ENCODE data around the gene HLA-DOA. TPM values are rescaled to one million over a fixed set of nuclear protein-coding genes. Genes with fewer than 3 reads are reported as not detected.

The HLA-DOA gene
- total and polyA plus RNA-seq, 9 donors, result 1.1 to 25.3 (median 6.4) TPM

- peak overlapping the region; percentile 88 for H3K4me3 ChIP-seq
- 0% methylated on average over 64 to 70 of the region's 70 CpGs for WGBS, 3 donors
- DNase-seq, result peak in 2 of 5 donors; percentile 34 to 69
- peaks cover 3% of the 10 kb centered on the region for H3K4me1 ChIP-seq (ENCODE audit: insufficient read depth)
- H3K36me3 ChIP-seq, result no peaks in the 10 kb centered on the region
- H3K27ac ChIP-seq, result peak overlapping the region; percentile 89 to 95
- TF ChIP-seq POLR2A (IDR thresholded peaks at IDR 0.05), result no peak
- TF ChIP-seq EP300 (IDR thresholded peaks at IDR 0.05), result no peak
- peak in 1 of 3 donors; percentile 4 for TF ChIP-seq CTCF (IDR thresholded peaks at IDR 0.05)
- intact Hi-C loops (cut with DNase I), result loop anchor here in 1 of 4 donors (10.0 kb wide), 1 partner anchor 778 kb away; the partner anchor contains the start of genes GPSM3 and PBX2
- H3K27me3 ChIP-seq, result no peaks in the 10 kb centered on the region
- no peaks in the 10 kb centered on the region for H3K9me3 ChIP-seq
Measured at GRCh38 chr6:32972353-32973143, 36.8 kb downstream of the HLA-DOA start.

DNA sequence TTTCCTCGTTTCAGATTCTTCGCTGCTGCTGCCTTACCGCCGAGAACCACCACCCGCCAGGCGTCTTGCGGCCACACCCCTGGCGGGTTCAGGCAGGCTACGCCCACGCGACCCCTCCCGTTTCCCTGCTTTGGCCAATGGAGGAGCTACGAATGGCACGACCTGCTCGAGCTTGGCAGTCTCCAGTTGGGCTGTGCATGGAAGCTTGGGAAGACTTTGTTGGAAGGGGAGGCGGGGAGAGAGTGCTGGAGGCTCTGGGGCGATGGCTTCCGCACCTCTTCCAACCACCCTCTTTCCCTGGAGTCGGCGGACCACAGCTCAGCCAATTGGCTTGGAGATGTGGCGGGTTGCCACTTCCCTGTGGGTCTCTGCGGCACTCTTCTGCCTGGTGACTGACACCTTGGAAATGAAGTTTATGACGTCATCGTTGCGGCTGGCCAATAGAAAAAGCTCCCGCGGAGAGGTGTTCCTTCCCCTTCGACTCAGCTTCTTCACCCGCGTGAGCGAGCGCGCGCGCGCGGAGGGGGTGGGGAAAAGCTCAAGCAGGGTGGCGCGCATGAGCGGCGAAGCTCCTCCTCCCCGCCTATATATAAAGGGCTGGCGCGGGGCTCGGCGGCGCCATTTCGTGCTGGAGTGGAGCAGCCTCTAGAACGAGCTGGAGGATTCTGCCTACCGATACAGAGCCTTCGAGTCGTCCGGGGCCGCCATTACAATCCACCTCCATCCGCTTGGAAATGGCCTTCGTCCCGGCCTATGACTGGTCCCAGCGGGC is 37.6 kb downstream of the HLA-DOA start:
- H3K4me3 ChIP-seq, result peak overlapping the region; percentile 88
- 1% methylated on average over 43 to 58 of the region's 58 CpGs for WGBS, 3 donors
- TF ChIP-seq POLR2A (IDR thresholded peaks at IDR 0.05) (peak; percentile 99), EP300 (IDR thresholded peaks at IDR 0.05) (peak; percentile 71), CTCF (IDR thresholded peaks at IDR 0.05) (peak in 2 of 3 donors; percentile 15 to 25)
- intact Hi-C loops (cut with DNase I), result loop anchor here in 1 of 4 donors (10.0 kb wide), 1 partner anchor 777 kb away; the partner anchor contains the start of genes GPSM3 and PBX2
- DNase-seq, result peak; percentile 99 to 100 (median 100)
- peaks cover 7% of the 10 kb centered on the region for H3K4me1 ChIP-seq (ENCODE audit: insufficient read depth)
- no peaks in the 10 kb centered on the region for H3K27me3 ChIP-seq
- no peaks in the 10 kb centered on the region for H3K36me3 ChIP-seq
- no peaks in the 10 kb centered on the region for H3K9me3 ChIP-seq
- peak overlapping the region; percentile 95 to 98 for H3K27ac ChIP-seq

DNA sequence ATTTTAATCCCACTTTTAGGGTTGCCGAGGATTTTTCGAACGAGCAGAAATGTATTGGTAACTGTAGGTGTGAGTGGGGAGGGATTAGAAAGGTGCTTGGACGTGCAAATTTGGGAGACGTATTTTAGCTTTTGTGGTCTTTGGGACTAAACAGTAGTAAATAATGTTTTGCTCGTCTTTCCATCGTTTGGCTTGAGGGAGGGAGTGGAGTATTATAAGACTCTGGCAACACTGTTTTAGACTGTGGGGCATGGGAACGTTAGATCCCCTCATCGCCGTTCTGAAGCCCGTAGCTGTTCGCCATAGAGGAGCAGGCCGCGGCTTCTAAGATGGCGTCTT is 38.2 kb downstream of the HLA-DOA start:
- Histone ChIP-seq H3K4me1 (ENCODE audit: insufficient read depth) (peaks cover 7% of the 10 kb centered on the region), H3K27ac (peak overlapping the region; percentile 95 to 98), H3K9me3 (no peaks in the 10 kb centered on the region), H3K4me3 (peak overlapping the region; percentile 54), H3K27me3 (no peaks in the 10 kb centered on the region), H3K36me3 (no peaks in the 10 kb centered on the region)
- intact Hi-C loops (cut with DNase I), result loop anchor here in 1 of 4 donors (10.0 kb wide), 1 partner anchor 776 kb away; the partner anchor contains the start of genes GPSM3 and PBX2
- TF ChIP-seq CTCF (IDR thresholded peaks at IDR 0.05), result peak in 2 of 3 donors; percentile 17 to 26
- TF ChIP-seq POLR2A (IDR thresholded peaks at IDR 0.05), result no peak
- no peak for TF ChIP-seq EP300 (IDR thresholded peaks at IDR 0.05)
- no peak for DNase-seq
- 0 to 1% (median 1%) methylated on average over 15 of the region's 15 CpGs for WGBS, 3 donors

- Histone ChIP-seq H3K36me3 (no peaks in the 10 kb centered on the region), H3K9me3 (no peaks in the 10 kb centered on the region), H3K4me1 (ENCODE audit: insufficient read depth) (peaks cover 7% of the 10 kb centered on the region), H3K4me3 (peak overlapping the region; percentile 54), H3K27ac (peak overlapping the region; percentile 95 to 98), H3K27me3 (no peaks in the 10 kb centered on the region)
- intact Hi-C loops (cut with DNase I), result loop anchor here in 1 of 4 donors (10.0 kb wide), 1 partner anchor 776 kb away; the partner anchor contains the start of genes GPSM3 and PBX2
- DNase-seq, result peak; percentile 89 to 93 (median 91)
- TF ChIP-seq EP300 (IDR thresholded peaks at IDR 0.05), result no peak
- TF ChIP-seq POLR2A (IDR thresholded peaks at IDR 0.05), result no peak
- no peak for TF ChIP-seq CTCF (IDR thresholded peaks at IDR 0.05)
- WGBS, 3 donors, result 1% methylated on average over 34 to 43 of the region's 43 CpGs
Measured at GRCh38 chr6:32970413-32971241, 38.8 kb downstream of the HLA-DOA start.

Measured in ovary (tissue), 9 donors.